CD4-positive, alpha-beta T cell treated with Interleukin-4 for 1 hour (primary cell): ENCODE measurements around the gene R3HCC1L.

ENCODE experiments used
- DNase-seq, 2 donors: peaks; one replicate each; pipeline ENCODE4 v3.0.0-alpha.2; 2020 to 2022

Gene R3HCC1L

GRCh38 chr10:98292971-98293370, 158.5 kb downstream of the R3HCC1L start:
- no peak for DNase-seq

DNA sequence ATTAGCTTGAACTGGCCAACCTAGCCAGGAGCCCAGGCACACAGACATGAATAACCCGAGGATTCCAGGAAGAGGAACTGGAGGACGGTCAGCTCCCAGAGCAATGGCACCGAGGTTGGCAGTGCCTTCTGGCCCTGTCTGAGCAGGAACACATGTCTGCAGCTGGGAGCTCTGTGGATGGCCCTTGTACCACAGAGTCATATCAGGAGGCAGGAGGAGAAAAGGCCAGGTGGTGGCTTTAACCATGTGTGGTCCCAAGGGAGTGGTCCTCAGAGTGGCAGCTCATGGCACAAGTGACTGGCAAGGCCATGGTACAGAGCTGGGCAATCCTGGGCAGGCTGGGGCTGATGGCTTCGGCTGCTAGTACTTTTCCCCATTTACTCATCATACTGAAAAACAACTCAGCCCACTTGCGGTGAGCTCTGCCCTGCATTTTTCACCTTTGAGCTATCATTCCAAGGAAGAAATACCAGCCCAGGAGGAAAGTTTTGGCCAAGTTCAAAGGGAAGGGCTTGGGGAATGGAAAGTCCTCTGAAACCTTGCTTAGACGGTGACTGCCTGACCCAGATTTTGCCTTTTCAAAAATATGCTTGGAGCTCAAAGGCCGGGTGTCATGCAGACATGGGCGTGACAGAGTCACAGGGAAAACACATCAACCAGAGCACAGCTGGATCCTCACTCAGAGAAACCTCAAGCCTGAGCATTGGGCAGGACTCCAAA, 159.3 kb downstream of the R3HCC1L start:
- no peak for DNase-seq

DNA sequence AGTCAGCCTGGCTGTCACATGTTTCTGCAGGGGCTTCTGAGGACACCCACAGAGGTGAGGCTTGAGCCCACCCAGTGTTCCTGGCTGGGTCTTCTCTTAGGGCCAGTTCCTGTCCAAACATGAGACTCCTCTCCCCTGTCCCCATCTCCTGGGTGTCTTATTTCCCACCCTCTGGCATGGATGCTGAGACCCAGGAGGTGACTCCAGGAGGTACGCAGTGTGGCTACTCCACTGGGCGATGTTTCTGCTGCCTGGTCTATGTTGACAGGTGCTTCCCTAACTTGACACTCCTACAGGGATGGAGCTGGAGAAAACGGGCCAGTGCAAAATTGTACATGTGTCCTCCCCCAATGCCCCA, 159.8 kb downstream of the R3HCC1L start:
- no peak for DNase-seq
